ENCODE data around the gene SLF2. TPM values are rescaled to one million over a fixed set of nuclear protein-coding genes. Genes with fewer than 3 reads are reported as not detected.
A peak's percentile ranks its signal among the peaks of the same experiment; 100 is the strongest.

The SLF2 gene
- total RNA-seq, 2 experiments from 2014 or later, result 33.9 to 35.9 TPM

- no peak for DNase-seq
- POLR2A ChIA-PET, result no interaction called here
Measured at GRCh38 chr10:100934084-100934659, 21.4 kb downstream of the SLF2 start.

GRCh38 chr10:100939763-100940344 is 27.1 kb downstream of the SLF2 start:
- Mint-ChIP-seq H3K4me3 (no peak overlapping the region), H3K27me3 (no peaks in the 10 kb centered on the region), H3K27ac (no peak overlapping the region), H3K4me1 (ENCODE audit: low read depth) (peaks cover 13% of the 10 kb centered on the region), H3K36me3 (peaks cover 30% of the 10 kb centered on the region), H3K9me3 (no peaks in the 10 kb centered on the region)
- ChIA-PET POLR2A (no interaction called here), CTCF (no interaction called here)
- intact Hi-C loops (cut with micrococcal nuclease), result no loop called here
- no peak for DNase-seq

More at GRCh38 chr10:100934084-100934659, 21.4 kb downstream of the SLF2 start:
- Mint-ChIP-seq H3K27ac (no peak overlapping the region), H3K9me3 (no peaks in the 10 kb centered on the region), H3K27me3 (no peaks in the 10 kb centered on the region), H3K4me3 (no peak overlapping the region), H3K4me1 (ENCODE audit: low read depth) (no peaks in the 10 kb centered on the region), H3K36me3 (peaks cover 33% of the 10 kb centered on the region)
- intact Hi-C loops (cut with micrococcal nuclease), result no loop called here
- CTCF ChIA-PET, result interaction anchor here (1.0 to 1.6 kb wide), 5 partner anchors 9 to 703 kb away, joined by 3 to 5 read pairs (median 4); partner anchors contain the start of gene SLF2

- POLR2A ChIA-PET, result interaction anchor here (0.6 kb wide), 1 partner anchor 350 kb away, joined by 3 read pairs; no protein-coding TSS in a partner anchor
- Mint-ChIP-seq H3K36me3 (peaks cover 44% of the 10 kb centered on the region), H3K27me3 (no peaks in the 10 kb centered on the region), H3K27ac (no peak overlapping the region), H3K9me3 (no peaks in the 10 kb centered on the region), H3K4me3 (no peak overlapping the region), H3K4me1 (ENCODE audit: low read depth) (peaks cover 15% of the 10 kb centered on the region)
- CTCF ChIA-PET, result no interaction called here
- no peak for DNase-seq
- intact Hi-C loops (cut with micrococcal nuclease), result loop anchor here (2.0 kb wide), 1 partner anchor 29 kb away; the partner anchor contains the start of gene SLF2
Measured at GRCh38 chr10:100942229-100942628, 29.5 kb downstream of the SLF2 start.

GRCh38 chr10:100943508-100943907 is 30.7 kb downstream of the SLF2 start:
- Mint-ChIP-seq H3K4me3 (no peak overlapping the region), H3K27me3 (no peaks in the 10 kb centered on the region), H3K4me1 (ENCODE audit: low read depth) (peaks cover 15% of the 10 kb centered on the region), H3K36me3 (peaks cover 45% of the 10 kb centered on the region), H3K27ac (peak overlapping the region; percentile 71), H3K9me3 (no peaks in the 10 kb centered on the region)
- DNase-seq, result no peak
- POLR2A ChIA-PET, result interaction anchor here (0.7 to 1.7 kb wide), 2 partner anchors 30 to 51 kb away, joined by 3 to 4 read pairs; no protein-coding TSS in a partner anchor
- CTCF ChIA-PET, result interaction anchor here (0.6 to 1.4 kb wide), 3 partner anchors 9 to 278 kb away, joined by 3 to 4 read pairs (median 4); no protein-coding TSS in a partner anchor
- intact Hi-C loops (cut with micrococcal nuclease), result loop anchor here (2.0 kb wide), 1 partner anchor 31 kb away; the partner anchor contains the start of gene SLF2

- Mint-ChIP-seq H3K4me3 (no peak overlapping the region), H3K27ac (no peak overlapping the region), H3K4me1 (ENCODE audit: low read depth) (peaks cover 15% of the 10 kb centered on the region), H3K27me3 (no peaks in the 10 kb centered on the region), H3K9me3 (no peaks in the 10 kb centered on the region), H3K36me3 (peaks cover 45% of the 10 kb centered on the region)
- DNase-seq, result no peak
- POLR2A ChIA-PET, result no interaction called here
- intact Hi-C loops (cut with micrococcal nuclease), result no loop called here
- CTCF ChIA-PET, result no interaction called here
Measured at GRCh38 chr10:100945754-100946153, 33.0 kb downstream of the SLF2 start.

GRCh38 chr10:100948916-100949315 is 36.2 kb downstream of the SLF2 start:
- ChIA-PET CTCF (no interaction called here), POLR2A (no interaction called here)
- Mint-ChIP-seq H3K4me3 (no peak overlapping the region), H3K9me3 (no peaks in the 10 kb centered on the region), H3K27ac (no peak overlapping the region), H3K36me3 (peaks cover 36% of the 10 kb centered on the region), H3K4me1 (ENCODE audit: low read depth) (peaks cover 5% of the 10 kb centered on the region), H3K27me3 (no peaks in the 10 kb centered on the region)
- intact Hi-C loops (cut with micrococcal nuclease), result no loop called here
- DNase-seq, result no peak

GRCh38 chr10:100960251-100960650 is 47.5 kb downstream of the SLF2 start:
- ChIA-PET POLR2A (no interaction called here), CTCF (no interaction called here)
- no peak overlapping the region for H3K27ac Mint-ChIP-seq
- H3K4me1 Mint-ChIP-seq (ENCODE audit: low read depth), result peaks cover 5% of the 10 kb centered on the region
- H3K36me3 Mint-ChIP-seq, result peaks cover 38% of the 10 kb centered on the region
- H3K27me3 Mint-ChIP-seq, result no peaks in the 10 kb centered on the region
- no peak for DNase-seq
- no peak overlapping the region for H3K4me3 Mint-ChIP-seq
- intact Hi-C loops (cut with micrococcal nuclease), result no loop called here
- H3K9me3 Mint-ChIP-seq, result no peaks in the 10 kb centered on the region

- Mint-ChIP-seq H3K36me3 (peaks cover 32% of the 10 kb centered on the region), H3K27ac (no peak overlapping the region), H3K27me3 (no peaks in the 10 kb centered on the region), H3K4me1 (ENCODE audit: low read depth) (no peaks in the 10 kb centered on the region), H3K9me3 (no peaks in the 10 kb centered on the region), H3K4me3 (no peak overlapping the region)
- ChIA-PET POLR2A (no interaction called here), CTCF (no interaction called here)
- intact Hi-C loops (cut with micrococcal nuclease), result no loop called here
- no peak for DNase-seq
Measured at GRCh38 chr10:100962351-100963080, 49.8 kb downstream of the SLF2 start.

- H3K9me3 Mint-ChIP-seq, result no peaks in the 10 kb centered on the region
- H3K4me3 Mint-ChIP-seq, result no peak overlapping the region
- H3K4me1 Mint-ChIP-seq (ENCODE audit: low read depth), result peaks cover 6% of the 10 kb centered on the region
- no peak overlapping the region for H3K27ac Mint-ChIP-seq
- H3K36me3 Mint-ChIP-seq, result peaks cover 29% of the 10 kb centered on the region
- POLR2A ChIA-PET, result no interaction called here
- no peaks in the 10 kb centered on the region for H3K27me3 Mint-ChIP-seq
- CTCF ChIA-PET, result no interaction called here
- intact Hi-C loops (cut with micrococcal nuclease), result no loop called here
- no peak for DNase-seq
Measured at GRCh38 chr10:100963826-100964225, 51.1 kb downstream of the SLF2 start.

GRCh38 chr10:100965820-100966219 is 53.1 kb downstream of the SLF2 start:
- Mint-ChIP-seq H3K27ac (no peak overlapping the region), H3K4me1 (ENCODE audit: low read depth) (peaks cover 8% of the 10 kb centered on the region), H3K4me3 (no peak overlapping the region), H3K27me3 (no peaks in the 10 kb centered on the region), H3K9me3 (no peaks in the 10 kb centered on the region), H3K36me3 (peaks cover 13% of the 10 kb centered on the region)
- POLR2A ChIA-PET, result no interaction called here
- intact Hi-C loops (cut with micrococcal nuclease), result loop anchor here (5.0 kb wide), 1 partner anchor 46 kb away; no protein-coding TSS in a partner anchor
- CTCF ChIA-PET, result interaction anchor here (0.6 to 6.5 kb wide), 4 partner anchors 18 to 53 kb away, joined by 3 to 35 read pairs (median 4); no protein-coding TSS in a partner anchor
- DNase-seq, result no peak

GRCh38 chr10:100966887-100967286 is 54.1 kb downstream of the SLF2 start:
- intact Hi-C loops (cut with micrococcal nuclease), result loop anchor here (5.0 kb wide), 1 partner anchor 45 kb away; no protein-coding TSS in a partner anchor
- Mint-ChIP-seq H3K4me3 (no peak overlapping the region), H3K27me3 (no peaks in the 10 kb centered on the region), H3K9me3 (no peaks in the 10 kb centered on the region), H3K4me1 (ENCODE audit: low read depth) (peaks cover 8% of the 10 kb centered on the region), H3K36me3 (peaks cover 11% of the 10 kb centered on the region), H3K27ac (no peak overlapping the region)
- ChIA-PET POLR2A (no interaction called here), CTCF (interaction anchor here (1.0 to 6.5 kb wide), 4 partner anchors 19 to 85 kb away, joined by 3 to 35 read pairs (median 4); no protein-coding TSS in a partner anchor)
- DNase-seq, result no peak

- no peak for DNase-seq
- intact Hi-C loops (cut with micrococcal nuclease), result loop anchor here (5.0 kb wide), 1 partner anchor 45 kb away; no protein-coding TSS in a partner anchor
- POLR2A ChIA-PET, result no interaction called here
- CTCF ChIA-PET, result interaction anchor here (1.0 to 6.5 kb wide), 6 partner anchors 9 to 85 kb away, joined by 3 to 35 read pairs (median 4); partner anchors contain the start of genes PDZD7 and SFXN3
- Mint-ChIP-seq H3K9me3 (no peaks in the 10 kb centered on the region), H3K4me3 (no peak overlapping the region), H3K4me1 (ENCODE audit: low read depth) (peaks cover 8% of the 10 kb centered on the region), H3K27ac (no peak overlapping the region), H3K36me3 (peaks cover 9% of the 10 kb centered on the region), H3K27me3 (no peaks in the 10 kb centered on the region)
Measured at GRCh38 chr10:100967332-100967731, 54.6 kb downstream of the SLF2 start.
